GM12878 (cell line): ENCODE results near the gene HS1BP3. TPM values are rescaled to one million over a fixed set of nuclear protein-coding genes. Genes with fewer than 3 reads are reported as not detected.
A peak's percentile ranks its signal among the peaks of the same experiment; 100 is the strongest.

Experiments used
- ATAC-seq: fragments of 200-7000 bp; cut with Tn5 transposase; 3 replicates; pipeline ENCODE4 v1.9.1; 2020; ENCODE audit warnings: mild to moderate bottlenecking, moderate library complexity
- BruUV-seq: library from RNA; stranded (reverse); fragments of 400-500 nt; replicated peaks from 2 replicates; lab custom pipeline; 2021; lab: Mats Ljungman, UMichigan
- CTCF ChIA-PET: fragments of 300-600 bp; sonication (Branson Sonifier 250); formaldehyde crosslinking; extraction: SDS; loops from one replicate; lab custom pipeline; 2021; ENCODE audit warnings: inconsistent platforms; lab: Yijun Ruan, JAX
- POLR2A ChIA-PET: fragments of 350-600 bp; formaldehyde crosslinking; extraction: SDS; loops from one replicate; lab custom pipeline; 2021; ENCODE audit warnings: inconsistent platforms; lab: Charles Lee
- RAD21 ChIA-PET: fragments of 300-600 bp; sonication (Branson Sonifier 250); formaldehyde crosslinking; loops from one replicate; lab custom pipeline; 2023; ENCODE audit warnings: antibody characterized with exemption; ENCODE audit not compliant: unreplicated experiment; lab: Charles Lee
- SMC1A ChIA-PET: fragments of 300-600 bp; sonication (Branson Sonifier 250); formaldehyde crosslinking; loops from one replicate; lab custom pipeline; 2023; ENCODE audit not compliant: unreplicated experiment, uncharacterized antibody; lab: Charles Lee
- DNase-seq: peaks from one replicate; pipeline ENCODE4 v3.0.0-alpha.2; 2011; ENCODE audit warnings: low read depth, low spot score
- FAIRE-seq: peaks from 3 replicates; lab custom pipeline; 2011; peaks lifted over from hg19 to GRCh38; lab: Jason Lieb, UNC
- H2AFZ ChIP-seq: 2 replicates; pipeline ENCODE4 v1.6.0; 2011; ENCODE audit warnings: low read depth, low read length, control low read depth; ENCODE audit not compliant: control insufficient read depth
- H3K27ac ChIP-seq: 2 replicates; pipeline ENCODE4 v1.5.1; 2011; ENCODE audit warnings: control low read depth; ENCODE audit not compliant: control insufficient read depth, insufficient read depth
- H3K27me3 ChIP-seq, 2 experiments: replicated peaks in 1 of 2; 2 replicates each; pipeline versions ENCODE4 v1.6.0 to v1.6.1; 2011; ENCODE audit warnings: low read length in 1 of 2; ENCODE audit not compliant: control insufficient read depth in 2 of 2, insufficient read depth in 2 of 2
- H3K36me3 ChIP-seq, 2 experiments: 2 replicates each; pipeline ENCODE4 v1.5.1; 2011; ENCODE audit warnings: low read length in 1 of 2; ENCODE audit not compliant: control insufficient read depth in 2 of 2, insufficient read depth in 2 of 2
- H3K4me1 ChIP-seq: 2 replicates; pipeline ENCODE4 v1.6.1; 2011; ENCODE audit warnings: mild to moderate bottlenecking, low read length, moderate library complexity, mixed read lengths; ENCODE audit not compliant: control insufficient read depth, insufficient read depth
- H3K4me2 ChIP-seq: 2 replicates; pipeline ENCODE4 v1.6.0; 2011; ENCODE audit warnings: control low read depth; ENCODE audit not compliant: control insufficient read depth, insufficient read depth
- H3K4me3 ChIP-seq: fragments of 200-600 bp; sonication (generic); 2 replicates; pipeline ENCODE4 v1.5.1; 2016
- H3K79me2 ChIP-seq: 2 replicates; pipeline ENCODE4 v1.6.0; 2011; ENCODE audit warnings: low read length; ENCODE audit not compliant: control insufficient read depth, insufficient read depth
- H3K9ac ChIP-seq: 2 replicates; pipeline ENCODE4 v1.8.0; 2011; ENCODE audit warnings: low read length, control low read depth, mixed read lengths; ENCODE audit not compliant: control insufficient read depth, insufficient read depth
- H3K9me3 ChIP-seq: replicated peaks from 3 replicates; pipeline ENCODE4 v1.5.1; 2011; ENCODE audit warnings: mild to moderate bottlenecking, low read length; ENCODE audit not compliant: control insufficient read depth, insufficient read depth
- H4K20me1 ChIP-seq: 2 replicates; pipeline ENCODE4 v1.6.0; 2011; ENCODE audit not compliant: control insufficient read depth, insufficient read depth
- ASH2L ChIP-seq: fragments of 300-600, 200-600 bp; sonication (generic); IDR thresholded peaks from 2 replicates; pipeline ENCODE4 v1.6.1; 2017; ENCODE audit warnings: low read depth, mild to moderate bottlenecking, borderline replicate concordance
- BACH1 ChIP-seq: fragments of 450-650 bp; IDR thresholded peaks from 2 replicates; pipeline ENCODE4 v1.6.1; 2017; ENCODE audit warnings: mild to moderate bottlenecking, borderline replicate concordance
- ETV6 ChIP-seq, 2 experiments: fragments of 450-650 bp in 1 of 2; IDR thresholded peaks in 1 of 2; conservative IDR thresholded peaks in 1 of 2; 2 replicates each; pipeline ENCODE4 v1.6.1; 2014; ENCODE audit warnings: antibody characterized with exemption in 1 of 2, borderline replicate concordance in 1 of 2, low read depth in 1 of 2, mild to moderate bottlenecking in 1 of 2, moderate library complexity in 1 of 2
- GATAD2B ChIP-seq: fragments of 450-650 bp; conservative IDR thresholded peaks from 2 replicates; pipeline ENCODE4 v1.6.1; 2017; ENCODE audit warnings: low read depth, mild to moderate bottlenecking, moderate library complexity
- IRF4 ChIP-seq: IDR thresholded peaks from 2 replicates; pipeline ENCODE4 v1.6.1; 2011; ENCODE audit warnings: low read depth, low read length
- KDM1A ChIP-seq: fragments of 200-600 bp; sonication (generic); IDR thresholded peaks from 2 replicates; pipeline ENCODE4 v1.6.1; 2016; ENCODE audit warnings: borderline replicate concordance
- SIN3A ChIP-seq: IDR thresholded peaks from 2 replicates; pipeline ENCODE4 v1.6.1; 2012; ENCODE audit warnings: low read depth, low read length, improper control_type of control experiment
- TCF12 ChIP-seq: IDR thresholded peaks from 2 replicates; pipeline ENCODE4 v1.6.1; 2011; ENCODE audit warnings: low read depth, mild to moderate bottlenecking, low read length
- WGBS: methylation state at CpG from one replicate; pipeline ENCODE4 v1.1.6; 2016; ENCODE audit warnings: low lambda C conversion rate; ENCODE audit not compliant: insufficient replicate concordance, insufficient coverage; ENCODE audit errors: missing lambda C conversion rate; 5-methylcytosine and 5-hydroxymethylcytosine counted together
- in situ Hi-C: fragments of 300-500 bp; cut with MboI; formaldehyde crosslinking; loops from 9 replicates; pipeline ENCODE4 v1.14.3; 2018; ENCODE audit warnings: mixed read lengths
- intact Hi-C: fragments of 100-400 bp; cut with micrococcal nuclease; formaldehyde crosslinking; loops from one replicate; pipeline ENCODE4 v1.14.2; 2022; ENCODE audit not compliant: unreplicated experiment
- polyA plus RNA-seq, 11 experiments: library from polyadenylated mRNA; depleted of rRNA in 4 of 11; unstranded in 6 of 11; stranded (reverse) in 5 of 11; fragments of >200 nt; fragmentation: Nextera tagmentation in 4 of 11; fragmentation: Illumina TruSeq in 1 of 11; extraction: Ambion mirVana in 4 of 11; extraction: Trizol in 1 of 11; gene quantifications; 1 replicate in 1 of 11; 2 replicates in 10 of 11; pipeline versions ENCODE4 v1.2.1 to v1.2.3, GENCODE V29; 2011 to 2016; ENCODE audit warnings: inconsistent platforms in 2 of 11, missing spikeins in 2 of 11, low read depth in 1 of 11
- total RNA-seq, 4 experiments: library from RNA; depleted of rRNA in 3 of 4; stranded (reverse); fragments of >200 nt in 3 of 4; fragmentation: Illumina TruSeq in 1 of 4; extraction: Trizol in 1 of 4; gene quantifications; 2 replicates each; pipeline versions ENCODE4 v1.2.1 to v1.2.3, GENCODE V29; 2013 to 2021
- TF ChIP-seq, protein P1 (sequence below): IDR thresholded peaks from 2 replicates; pipeline ENCODE4 v1.6.1; 2011; ENCODE audit warnings: borderline replicate concordance, low read depth, mild to moderate bottlenecking, moderate library complexity, mixed read lengths, low read length; ENCODE audit not compliant: insufficient read depth; ENCODE audit errors: extremely low read length
- TF ChIP-seq, protein P2 (sequence below): IDR thresholded peaks from 2 replicates; pipeline ENCODE4 v1.6.1; 2011; ENCODE audit warnings: low read depth, mild to moderate bottlenecking, low read length, moderate library complexity, borderline replicate concordance; ENCODE audit errors: extremely low read depth
- TF ChIP-seq, protein P3 (sequence below): fragments of 450-650 bp; IDR thresholded peaks from 2 replicates; pipeline ENCODE4 v1.6.1; 2016; ENCODE audit warnings: mild to moderate bottlenecking
- TF ChIP-seq, protein P4 (sequence below): fragments of 450-650 bp; formaldehyde crosslinking; IDR thresholded peaks from 2 replicates; pipeline ENCODE4 v1.4.0; 2020; ENCODE audit warnings: mild to moderate bottlenecking, moderate library complexity

Gene HS1BP3
- total and polyA plus RNA-seq, 10 of the 15 experiments (the other 5 are each of a cell fraction or from before 2014, with no cell fraction given), result 0.47 to 7.2 (median 4.6) TPM

- TF ChIP-seq IRF4 (no peak), TCF12 (no peak)
- TF ChIP-seq, protein P1, sequence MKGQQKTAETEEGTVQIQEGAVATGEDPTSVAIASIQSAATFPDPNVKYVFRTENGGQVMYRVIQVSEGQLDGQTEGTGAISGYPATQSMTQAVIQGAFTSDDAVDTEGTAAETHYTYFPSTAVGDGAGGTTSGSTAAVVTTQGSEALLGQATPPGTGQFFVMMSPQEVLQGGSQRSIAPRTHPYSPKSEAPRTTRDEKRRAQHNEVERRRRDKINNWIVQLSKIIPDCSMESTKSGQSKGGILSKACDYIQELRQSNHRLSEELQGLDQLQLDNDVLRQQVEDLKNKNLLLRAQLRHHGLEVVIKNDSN, result no peak
- TF ChIP-seq, all 136 proteins: peak for 0
These were observed 71.0 kb downstream of the HS1BP3 start (continued) for GRCh38 chr2:20579866-20580265.

DNA sequence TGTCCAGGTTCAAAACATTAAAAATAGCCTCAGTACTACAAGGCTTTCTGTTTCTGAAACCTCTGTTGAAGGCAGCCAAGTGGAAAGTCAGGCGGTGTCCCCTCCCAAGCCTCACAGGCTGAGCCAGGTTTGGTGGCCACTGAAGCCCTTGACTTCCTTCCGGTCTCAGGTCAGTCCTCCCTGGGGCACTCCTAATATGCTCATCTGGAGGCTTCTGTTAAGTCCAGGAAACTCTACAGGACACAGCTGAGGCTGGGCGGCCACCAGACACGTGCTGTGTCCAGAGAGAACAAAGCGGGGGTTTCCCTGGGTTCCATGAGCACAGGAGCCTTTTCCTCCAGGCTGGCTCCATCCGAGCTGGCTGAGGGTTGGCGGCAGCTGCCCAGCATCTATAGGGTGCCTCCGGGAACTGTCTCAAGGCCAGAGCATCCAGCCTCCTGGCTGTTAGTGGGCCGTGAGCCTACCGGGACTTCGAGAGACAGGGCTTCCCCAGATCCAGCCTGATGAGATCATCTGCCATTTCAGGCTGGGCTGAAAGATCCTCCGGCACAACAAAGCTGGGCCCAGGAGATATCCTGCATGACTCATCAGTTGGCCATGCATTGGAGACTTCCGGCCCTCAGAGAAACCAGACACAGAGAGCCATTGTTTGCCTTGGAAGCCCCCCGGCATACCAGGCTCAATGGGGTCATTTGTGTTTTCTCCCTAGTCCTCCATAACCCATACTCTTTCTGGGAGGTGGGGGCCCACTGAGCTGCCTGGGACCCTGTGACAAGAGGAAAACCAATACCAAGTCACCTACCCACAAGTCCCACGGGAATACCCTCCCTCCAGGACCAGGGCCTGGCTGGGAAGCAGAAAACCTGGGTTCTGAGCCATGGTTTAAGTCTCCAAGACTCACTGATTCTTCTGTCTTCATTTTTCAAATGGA is 71.7 kb downstream of the HS1BP3 start:
- H3K9ac ChIP-seq, result peak overlapping the region; percentile 41
- no peaks in the 10 kb centered on the region for H3K27me3 ChIP-seq
- peaks cover 6% of the 10 kb centered on the region for H3K9me3 ChIP-seq
- peak overlapping the region; percentile 83 for H3K4me2 ChIP-seq
- intact Hi-C loops, result loop anchor here (1.0 to 2.0 kb wide), 2 partner anchors 16 to 54 kb away; no protein-coding TSS in a partner anchor
- POLR2A ChIA-PET, result interaction anchor here (0.6 to 3.6 kb wide), 3 partner anchors 16 to 137 kb away, joined by 6 to 22 read pairs (median 6); no protein-coding TSS in a partner anchor
- DNase-seq, result peak; percentile 74
- CTCF ChIA-PET, result interaction anchor here (1.2 to 4.6 kb wide), 3 partner anchors 18 to 132 kb away, joined by 4 to 26 read pairs (median 7); partner anchors contain the start of gene RHOB
- no peaks in the 10 kb centered on the region for H3K79me2 ChIP-seq
- RAD21 ChIA-PET, result interaction anchor here (0.7 to 3.6 kb wide), 6 partner anchors 17 to 132 kb away, joined by 3 to 23 read pairs (median 7); partner anchors contain the start of gene RHOB
- H3K4me3 ChIP-seq, result peak overlapping the region; percentile 49; the same call in 1 of the 2 replicates
- peaks cover 46% of the 10 kb centered on the region for H3K4me1 ChIP-seq
- 21% methylated on average over 15 of the region's 15 CpGs for WGBS
- ATAC-seq, result peak; percentile 86
- FAIRE-seq, result peak; percentile 85
- peak overlapping the region; percentile 86 for H3K27ac ChIP-seq
- peak overlapping the region; percentile 46; the same call in 1 of the 2 replicates for H2AFZ ChIP-seq
- in situ Hi-C loops, result no loop called here
- H4K20me1 ChIP-seq, result no peaks in the 10 kb centered on the region
- no peaks in the 10 kb centered on the region for H3K36me3 ChIP-seq
- no TSS peak for BruUV-seq
- SMC1A ChIA-PET, result interaction anchor here (1.1 to 2.9 kb wide), 6 partner anchors 10 to 135 kb away, joined by 3 to 15 read pairs (median 4); no protein-coding TSS in a partner anchor
- TF ChIP-seq ASH2L, result peak; percentile 74; the same call in 1 of the 2 replicates
- TF ChIP-seq SIN3A, result no peak
- TF ChIP-seq, protein P2, sequence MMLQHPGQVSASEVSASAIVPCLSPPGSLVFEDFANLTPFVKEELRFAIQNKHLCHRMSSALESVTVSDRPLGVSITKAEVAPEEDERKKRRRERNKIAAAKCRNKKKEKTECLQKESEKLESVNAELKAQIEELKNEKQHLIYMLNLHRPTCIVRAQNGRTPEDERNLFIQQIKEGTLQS, result no peak
- TF ChIP-seq ETV6 (conservative IDR thresholded peaks at IDR 0.05 in 1 of 2, IDR thresholded peaks at IDR 0.05 in 1 of 2; ENCODE audit: borderline replicate concordance in 1 of 2, low read depth in 1 of 2), result peak in 1 of 2 experiments; percentile 55; a peak in 1 of 4 replicates
- TF ChIP-seq, protein P3, sequence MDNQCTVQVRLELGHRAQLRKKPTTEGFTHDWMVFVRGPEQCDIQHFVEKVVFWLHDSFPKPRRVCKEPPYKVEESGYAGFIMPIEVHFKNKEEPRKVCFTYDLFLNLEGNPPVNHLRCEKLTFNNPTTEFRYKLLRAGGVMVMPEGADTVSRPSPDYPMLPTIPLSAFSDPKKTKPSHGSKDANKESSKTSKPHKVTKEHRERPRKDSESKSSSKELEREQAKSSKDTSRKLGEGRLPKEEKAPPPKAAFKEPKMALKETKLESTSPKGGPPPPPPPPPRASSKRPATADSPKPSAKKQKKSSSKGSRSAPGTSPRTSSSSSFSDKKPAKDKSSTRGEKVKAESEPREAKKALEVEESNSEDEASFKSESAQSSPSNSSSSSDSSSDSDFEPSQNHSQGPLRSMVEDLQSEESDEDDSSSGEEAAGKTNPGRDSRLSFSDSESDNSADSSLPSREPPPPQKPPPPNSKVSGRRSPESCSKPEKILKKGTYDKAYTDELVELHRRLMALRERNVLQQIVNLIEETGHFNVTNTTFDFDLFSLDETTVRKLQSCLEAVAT, result no peak
- no peak for TF ChIP-seq BACH1
- TF ChIP-seq KDM1A, result no peak
- TF ChIP-seq GATAD2B, result peak; percentile 51
- TF ChIP-seq, protein P4, sequence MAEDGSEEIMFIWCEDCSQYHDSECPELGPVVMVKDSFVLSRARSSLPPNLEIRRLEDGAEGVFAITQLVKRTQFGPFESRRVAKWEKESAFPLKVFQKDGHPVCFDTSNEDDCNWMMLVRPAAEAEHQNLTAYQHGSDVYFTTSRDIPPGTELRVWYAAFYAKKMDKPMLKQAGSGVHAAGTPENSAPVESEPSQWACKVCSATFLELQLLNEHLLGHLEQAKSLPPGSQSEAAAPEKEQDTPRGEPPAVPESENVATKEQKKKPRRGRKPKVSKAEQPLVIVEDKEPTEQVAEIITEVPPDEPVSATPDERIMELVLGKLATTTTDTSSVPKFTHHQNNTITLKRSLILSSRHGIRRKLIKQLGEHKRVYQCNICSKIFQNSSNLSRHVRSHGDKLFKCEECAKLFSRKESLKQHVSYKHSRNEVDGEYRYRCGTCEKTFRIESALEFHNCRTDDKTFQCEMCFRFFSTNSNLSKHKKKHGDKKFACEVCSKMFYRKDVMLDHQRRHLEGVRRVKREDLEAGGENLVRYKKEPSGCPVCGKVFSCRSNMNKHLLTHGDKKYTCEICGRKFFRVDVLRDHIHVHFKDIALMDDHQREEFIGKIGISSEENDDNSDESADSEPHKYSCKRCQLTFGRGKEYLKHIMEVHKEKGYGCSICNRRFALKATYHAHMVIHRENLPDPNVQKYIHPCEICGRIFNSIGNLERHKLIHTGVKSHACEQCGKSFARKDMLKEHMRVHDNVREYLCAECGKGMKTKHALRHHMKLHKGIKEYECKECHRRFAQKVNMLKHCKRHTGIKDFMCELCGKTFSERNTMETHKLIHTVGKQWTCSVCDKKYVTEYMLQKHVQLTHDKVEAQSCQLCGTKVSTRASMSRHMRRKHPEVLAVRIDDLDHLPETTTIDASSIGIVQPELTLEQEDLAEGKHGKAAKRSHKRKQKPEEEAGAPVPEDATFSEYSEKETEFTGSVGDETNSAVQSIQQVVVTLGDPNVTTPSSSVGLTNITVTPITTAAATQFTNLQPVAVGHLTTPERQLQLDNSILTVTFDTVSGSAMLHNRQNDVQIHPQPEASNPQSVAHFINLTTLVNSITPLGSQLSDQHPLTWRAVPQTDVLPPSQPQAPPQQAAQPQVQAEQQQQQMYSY, result no peak
